Neural crest cell (in vitro differentiated cells): Measurements from ENCODE around the gene TUNAR. TPM values are rescaled to one million over a fixed set of nuclear protein-coding genes. Genes with fewer than 3 reads are reported as not detected.

ENCODE experiments used
- DNase-seq: peaks from one replicate; pipeline ENCODE4 v3.0.0; 2021; ENCODE audit warnings: low read depth, mixed read lengths, low spot score
- H3K27ac Mint-ChIP-seq: one replicate; pipeline ENCODE4 v1.8.0; 2021; ENCODE audit warnings: mild to moderate bottlenecking, mixed read lengths; ENCODE audit not compliant: unreplicated experiment
- H3K27me3 Mint-ChIP-seq: 2 replicates; pipeline ENCODE4 v1.8.0; 2021; ENCODE audit warnings: low read depth, mild to moderate bottlenecking, mixed read lengths
- H3K36me3 Mint-ChIP-seq: 2 replicates; pipeline ENCODE4 v1.8.0; 2021; ENCODE audit warnings: low read depth, mild to moderate bottlenecking, mixed read lengths
- H3K4me1 Mint-ChIP-seq: 2 replicates; pipeline ENCODE4 v1.8.0; 2021; ENCODE audit warnings: mixed read lengths
- H3K4me3 Mint-ChIP-seq: one replicate; pipeline ENCODE4 v1.8.0; 2021; ENCODE audit warnings: mild to moderate bottlenecking, mixed read lengths
- H3K9me3 Mint-ChIP-seq: 2 replicates; pipeline ENCODE4 v1.8.0; 2021; ENCODE audit warnings: mixed read lengths
- CTCF ChIP-seq: fragments of 200-600 bp; sonication (generic); conservative IDR thresholded peaks from 2 replicates; pipeline ENCODE4 v1.5.0; 2021; ENCODE audit warnings: antibody characterized with exemption, mild to moderate bottlenecking
- total RNA-seq: library from RNA; stranded (reverse); gene quantifications from 2 replicates; pipeline ENCODE4 v1.2.1, GENCODE V29; 2021

Gene TUNAR
- total RNA-seq, 1 donor from 2014 or later: 4.7 TPM

DNA sequence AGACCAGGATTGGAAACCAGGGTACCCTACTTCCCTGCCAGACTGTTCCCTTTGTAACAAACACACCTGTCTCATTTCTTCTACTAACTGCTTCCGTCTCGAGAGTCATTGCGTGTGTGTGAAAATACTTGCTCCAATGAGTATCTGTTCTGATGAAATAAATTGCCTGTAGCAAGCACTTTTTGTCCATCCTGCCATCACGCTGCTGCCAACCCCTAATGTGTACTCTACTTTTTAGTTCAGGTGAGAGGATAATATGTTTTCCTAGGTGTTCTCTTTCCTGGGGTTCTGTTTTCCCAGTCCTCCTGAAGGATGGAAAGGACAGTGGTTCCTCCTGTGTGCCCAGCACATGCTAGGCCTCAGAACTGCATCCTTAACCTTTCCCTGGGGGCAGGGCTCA lies 1.0 kb downstream of the TUNAR start:
- no peak overlapping the region for H3K27ac Mint-ChIP-seq
- H3K4me1 Mint-ChIP-seq: peaks cover 10% of the 10 kb centered on the region
- TF ChIP-seq CTCF: no peak
- peaks cover 80% of the 10 kb centered on the region for H3K27me3 Mint-ChIP-seq
- no peaks in the 10 kb centered on the region for H3K9me3 Mint-ChIP-seq
- peak overlapping the region; percentile 85 for H3K4me3 Mint-ChIP-seq
- H3K36me3 Mint-ChIP-seq: no peaks in the 10 kb centered on the region
- DNase-seq: no peak

- TF ChIP-seq CTCF: no peak
- Mint-ChIP-seq H3K9me3 (no peaks in the 10 kb centered on the region), H3K27ac (no peak overlapping the region), H3K4me3 (no peak overlapping the region), H3K36me3 (no peaks in the 10 kb centered on the region), H3K27me3 (peaks cover 25% of the 10 kb centered on the region), H3K4me1 (no peaks in the 10 kb centered on the region)
- no peak for DNase-seq
These were observed 7.7 kb downstream of the TUNAR start for GRCh38 chr14:95884377-95884776.

DNA sequence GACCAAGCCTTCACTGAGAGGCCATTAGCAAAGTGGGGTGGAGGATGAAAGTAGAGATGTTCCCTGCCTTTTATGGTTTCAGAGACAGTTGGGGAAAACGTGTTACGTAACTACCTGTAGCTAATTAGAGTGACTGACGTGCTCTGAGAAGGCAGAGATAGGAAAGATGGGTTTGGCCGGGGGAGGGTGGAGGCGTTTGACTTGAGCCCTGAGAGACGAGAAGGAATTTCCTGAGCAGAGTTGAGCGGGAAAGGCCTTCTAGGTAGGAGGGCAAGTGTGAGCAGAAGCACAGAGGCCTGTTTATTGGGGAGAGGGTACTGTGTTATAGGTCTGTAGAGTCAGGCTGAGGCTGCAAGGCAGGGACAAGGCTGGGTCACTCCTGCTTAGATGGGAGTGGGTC lies 8.6 kb downstream of the TUNAR start:
- peaks cover 16% of the 10 kb centered on the region for H3K27me3 Mint-ChIP-seq
- H3K4me1 Mint-ChIP-seq: no peaks in the 10 kb centered on the region
- no peak overlapping the region for H3K4me3 Mint-ChIP-seq
- no peaks in the 10 kb centered on the region for H3K9me3 Mint-ChIP-seq
- no peak overlapping the region for H3K27ac Mint-ChIP-seq
- no peak for TF ChIP-seq CTCF
- no peak for DNase-seq
- H3K36me3 Mint-ChIP-seq: no peaks in the 10 kb centered on the region

- DNase-seq: no peak
- Mint-ChIP-seq H3K27me3 (peaks cover 11% of the 10 kb centered on the region), H3K4me3 (no peak overlapping the region)
These were observed 9.2 kb downstream of the TUNAR start for GRCh38 chr14:95885866-95886265.

DNA sequence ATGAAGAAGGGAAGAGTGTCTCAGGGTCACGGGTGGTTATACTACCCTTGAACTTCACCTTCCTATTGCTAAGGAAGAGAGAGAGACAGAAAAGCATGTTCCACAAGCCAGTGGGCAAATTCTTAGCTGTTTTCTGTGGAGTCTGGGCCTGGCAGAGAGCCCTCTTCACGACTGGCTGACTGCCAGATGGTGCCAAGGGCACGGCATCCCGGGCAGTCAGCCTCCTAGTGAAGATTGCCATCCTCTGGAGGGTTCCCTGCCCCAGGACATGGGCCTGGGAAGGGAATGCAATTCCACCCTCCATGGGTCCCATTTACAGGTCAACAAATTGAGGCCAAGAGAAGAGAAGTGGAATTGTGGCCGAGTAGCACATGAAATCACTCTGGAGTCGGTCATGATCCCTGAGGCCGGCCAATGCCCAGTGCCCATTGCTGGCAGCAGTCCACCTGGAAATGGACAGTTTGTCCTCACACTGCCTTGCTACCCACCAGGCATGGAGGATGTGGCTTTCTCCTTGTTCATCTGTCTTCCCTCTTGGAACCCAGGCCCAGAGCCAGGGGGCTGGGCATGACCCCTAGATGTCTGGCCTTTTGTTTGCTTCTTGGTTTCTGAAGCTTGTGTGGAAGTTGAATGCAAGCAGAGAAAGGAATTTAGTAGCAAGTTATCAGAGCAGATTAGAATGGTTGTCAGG lies 9.9 kb downstream of the TUNAR start:
- Mint-ChIP-seq H3K27me3 (peaks cover 6% of the 10 kb centered on the region), H3K4me1 (no peaks in the 10 kb centered on the region), H3K9me3 (no peaks in the 10 kb centered on the region), H3K27ac (peak overlapping the region; percentile 62), H3K36me3 (no peaks in the 10 kb centered on the region), H3K4me3 (no peak overlapping the region)
- TF ChIP-seq CTCF: no peak
- no peak for DNase-seq

More at GRCh38 chr14:95885866-95886265, 9.2 kb downstream of the TUNAR start:
- TF ChIP-seq CTCF: no peak
- Mint-ChIP-seq H3K27ac (peak overlapping the region; percentile 62), H3K9me3 (no peaks in the 10 kb centered on the region), H3K36me3 (no peaks in the 10 kb centered on the region), H3K4me1 (no peaks in the 10 kb centered on the region)
